HG03521 (cell line): Measurements from ENCODE around the gene COL26A1.
"Not testable (repeated sequence)": the region's sequence is repeated elsewhere in the genome, so short reads cannot be mapped to it uniquely, and the experiment has no call there.

Experiments used
- ATAC-seq: cut with Tn5 transposase; IDR thresholded peaks from one replicate; pipeline ENCODE4 v1.9.1; 2021; ENCODE audit warnings: mild to moderate bottlenecking, moderate library complexity; ENCODE audit not compliant: unreplicated experiment

COL26A1 gene

DNA sequence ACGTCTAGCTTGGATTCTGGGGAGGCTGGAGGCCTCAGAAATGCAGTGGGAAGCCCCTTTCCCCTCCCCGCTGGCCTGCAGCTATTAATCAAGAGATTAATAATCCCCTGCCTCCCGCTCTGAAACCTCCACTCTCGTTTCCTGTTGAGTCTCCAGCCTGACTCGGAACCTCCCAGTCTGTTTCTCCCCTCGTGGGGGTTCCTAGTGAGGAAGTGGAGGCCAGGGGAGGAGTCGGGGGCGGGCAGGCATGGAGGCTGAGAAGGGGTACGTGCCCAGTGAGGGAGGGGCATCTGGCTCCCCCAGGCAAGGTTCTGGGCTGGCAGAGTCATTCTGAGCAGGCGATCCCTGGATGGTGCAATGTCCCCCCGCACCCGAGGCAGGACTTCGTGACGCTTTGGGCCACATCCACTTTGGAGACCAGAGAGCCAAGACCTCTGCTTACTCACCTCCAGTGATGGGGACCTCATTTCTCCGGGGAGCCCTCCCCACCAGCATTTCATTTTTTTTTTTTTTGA lies 73.6 kb downstream of the COL26A1 start:
- no peak for ATAC-seq

DNA sequence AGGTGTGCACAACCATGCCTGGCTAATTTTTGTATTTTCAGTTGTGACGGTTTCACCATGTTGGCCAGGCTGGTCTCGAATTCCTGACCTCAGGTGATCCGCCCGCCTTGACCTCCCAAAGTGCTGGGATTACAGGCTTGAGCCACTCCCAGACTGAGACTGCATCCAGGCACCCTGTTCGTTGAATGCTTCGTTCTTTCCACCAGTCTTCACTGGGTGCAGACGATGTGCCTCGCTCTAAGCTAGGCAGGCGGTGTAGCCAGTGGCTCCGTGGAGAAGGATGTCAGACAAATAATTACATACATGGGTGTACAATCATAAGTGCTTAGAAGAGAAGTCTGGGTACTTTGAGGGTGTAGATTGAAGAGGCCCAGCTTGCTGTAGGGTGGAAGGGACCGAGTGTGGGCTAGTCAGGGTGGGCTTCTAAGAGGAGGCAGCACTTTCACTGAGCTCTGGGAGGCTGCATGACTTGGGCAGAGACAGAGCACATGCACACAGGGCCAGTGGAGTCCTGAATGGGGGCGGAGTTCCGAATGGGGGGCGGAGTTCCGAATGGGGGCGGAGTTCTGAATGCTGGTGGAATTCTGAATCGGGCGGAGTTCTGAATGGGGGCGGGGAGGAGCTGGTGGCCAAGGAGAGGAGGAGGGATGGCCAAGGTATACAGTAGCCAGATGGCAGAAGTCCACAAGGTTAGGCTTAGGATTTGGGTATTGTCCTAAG lies 74.3 kb downstream of the COL26A1 start:
- no peak for ATAC-seq

DNA sequence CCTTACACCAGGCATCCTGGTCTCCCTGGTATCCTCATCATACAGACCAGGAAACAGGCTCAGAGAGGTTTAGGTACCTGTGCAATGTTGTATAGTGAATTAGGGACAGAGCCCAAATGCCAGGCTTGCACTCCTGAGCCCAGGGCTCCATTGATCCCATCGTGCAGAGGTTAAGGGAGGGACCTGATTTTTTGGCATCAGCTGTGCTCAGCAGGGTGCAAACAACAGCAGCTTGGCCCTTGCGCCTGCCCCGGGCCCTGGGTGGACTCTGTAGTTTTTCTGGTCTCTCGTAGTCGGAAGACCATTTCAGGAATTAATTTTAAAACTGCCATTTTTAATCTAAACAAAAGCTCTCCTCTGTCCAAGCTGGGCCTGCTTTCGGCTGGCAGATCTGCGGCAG lies 79.2 kb downstream of the COL26A1 start:
- ATAC-seq, result no peak

DNA sequence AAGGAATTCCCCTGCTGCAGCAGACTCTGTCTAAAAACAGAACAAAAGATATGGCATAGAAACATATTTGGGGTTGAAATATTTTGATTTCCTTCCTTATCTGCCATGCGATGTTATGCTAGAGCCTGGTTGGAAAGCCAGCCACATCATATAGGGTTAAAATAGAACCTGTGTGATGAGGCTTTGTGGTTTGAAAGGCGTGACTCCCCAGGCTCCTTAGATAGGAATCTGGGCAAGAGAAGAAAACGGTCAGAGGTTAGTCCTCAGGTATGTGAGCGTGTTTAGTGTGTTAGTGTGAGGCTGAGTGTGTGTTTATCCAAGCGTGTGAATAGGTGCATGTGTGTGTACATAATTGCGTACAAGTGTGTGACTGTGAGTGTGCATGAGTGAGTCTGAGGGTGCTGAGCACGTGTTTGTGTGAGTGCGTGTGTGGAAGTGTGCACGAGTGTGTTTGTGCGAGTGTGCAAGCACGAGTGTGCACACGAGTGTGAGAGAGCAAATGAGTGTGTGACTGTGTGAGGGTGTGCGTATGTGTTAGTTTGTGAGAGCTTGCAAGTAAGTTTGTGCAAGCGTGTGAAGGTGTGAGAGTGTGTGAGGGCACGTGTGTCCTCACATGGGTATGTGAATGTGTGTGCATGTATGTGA lies 79.9 kb downstream of the COL26A1 start:
- ATAC-seq, result no peak

DNA sequence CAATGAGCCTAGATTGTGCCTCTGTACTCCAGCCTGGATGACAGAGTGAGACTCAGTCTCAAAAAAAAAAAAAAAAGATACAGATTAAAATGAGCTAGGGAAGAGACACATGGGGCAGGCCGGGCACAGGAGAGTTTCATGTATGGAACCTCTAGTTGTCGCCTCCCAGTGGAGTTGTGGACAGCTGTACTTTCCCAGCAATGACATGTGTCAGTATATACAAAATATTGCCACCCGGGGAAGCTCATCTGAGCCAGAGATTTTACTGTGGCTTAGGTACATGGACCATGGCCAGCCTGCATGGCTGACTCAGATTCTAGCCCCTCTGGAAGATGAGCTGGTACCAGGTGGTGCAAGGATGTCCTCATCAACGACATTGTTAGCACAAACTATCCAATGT lies 87.4 kb downstream of the COL26A1 start:
- no peak for ATAC-seq

DNA sequence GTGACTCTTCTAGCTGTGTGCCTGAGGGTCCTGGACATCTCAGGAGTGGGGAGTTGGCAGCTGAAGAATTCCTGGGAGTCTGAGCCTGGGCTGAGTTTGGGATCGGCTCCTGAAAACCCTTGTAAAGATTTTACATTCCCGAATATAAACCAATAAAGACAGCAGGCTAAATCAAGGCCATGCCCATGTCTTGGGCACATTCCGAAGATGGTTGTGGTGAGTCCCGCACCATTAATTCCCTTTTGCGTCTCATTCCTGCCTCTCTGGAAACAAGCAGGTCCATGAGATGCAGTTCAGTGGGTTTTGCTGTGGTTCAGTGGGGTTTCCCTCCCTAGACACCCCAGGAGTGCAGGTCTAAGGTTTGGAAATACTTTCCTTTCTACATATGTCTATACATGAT lies 90.9 kb downstream of the COL26A1 start:
- ATAC-seq, result no peak

DNA sequence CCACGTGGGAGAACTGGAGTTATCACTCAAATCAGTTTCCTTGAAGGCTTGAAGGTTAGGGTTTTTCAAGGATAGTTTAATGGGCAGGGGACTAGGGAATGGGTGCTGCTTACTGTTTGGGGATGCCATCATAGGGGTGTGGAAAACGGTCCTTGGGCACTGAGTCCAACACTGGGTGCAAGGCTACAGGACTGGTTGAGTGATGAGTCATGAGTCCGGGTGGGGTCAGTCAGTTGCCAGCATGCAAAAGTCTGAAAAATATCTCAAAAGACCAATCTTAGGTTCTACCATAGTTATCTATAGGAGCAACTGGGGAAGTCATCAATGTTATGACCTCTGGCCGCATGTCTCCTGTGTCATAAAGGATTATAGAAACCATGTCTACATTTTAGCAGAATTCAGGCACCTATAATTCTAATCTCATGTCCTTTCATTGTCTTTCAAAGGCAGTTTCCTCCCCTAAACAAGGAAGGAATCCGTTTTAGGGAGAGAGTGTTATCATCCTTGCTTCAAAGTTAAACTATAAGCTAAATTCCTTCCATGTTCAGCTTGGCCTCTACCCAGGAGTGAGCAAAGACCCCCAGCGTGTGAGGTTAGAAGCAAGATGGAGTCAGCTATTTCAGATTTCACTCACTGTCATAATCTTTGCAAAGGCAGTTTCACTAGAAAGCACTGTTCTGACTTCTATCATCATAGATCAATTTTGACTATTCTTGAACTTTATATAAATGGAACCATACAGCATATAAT lies 94.5 kb downstream of the COL26A1 start:
- no peak for ATAC-seq

DNA sequence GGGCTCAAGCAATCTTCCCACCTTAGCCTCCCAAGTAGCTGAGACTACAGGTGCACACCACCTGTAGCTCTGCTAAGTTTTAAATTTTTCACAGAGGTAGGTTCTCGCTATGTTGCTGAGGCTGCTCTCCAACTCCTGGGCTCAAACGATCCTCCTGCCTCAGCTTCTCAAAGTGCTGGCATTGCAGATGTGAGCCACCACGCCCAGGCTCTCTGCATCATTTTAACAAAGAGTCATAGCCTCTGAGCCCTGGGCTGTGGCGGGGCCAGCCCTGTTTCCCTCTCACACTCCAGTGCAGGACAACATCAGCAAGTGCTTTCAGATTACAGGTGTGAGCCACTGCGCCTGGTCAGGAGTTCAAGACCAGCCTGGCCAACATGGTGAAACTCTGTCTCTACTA lies 102.5 kb downstream of the COL26A1 start:
- ATAC-seq, result no peak

DNA sequence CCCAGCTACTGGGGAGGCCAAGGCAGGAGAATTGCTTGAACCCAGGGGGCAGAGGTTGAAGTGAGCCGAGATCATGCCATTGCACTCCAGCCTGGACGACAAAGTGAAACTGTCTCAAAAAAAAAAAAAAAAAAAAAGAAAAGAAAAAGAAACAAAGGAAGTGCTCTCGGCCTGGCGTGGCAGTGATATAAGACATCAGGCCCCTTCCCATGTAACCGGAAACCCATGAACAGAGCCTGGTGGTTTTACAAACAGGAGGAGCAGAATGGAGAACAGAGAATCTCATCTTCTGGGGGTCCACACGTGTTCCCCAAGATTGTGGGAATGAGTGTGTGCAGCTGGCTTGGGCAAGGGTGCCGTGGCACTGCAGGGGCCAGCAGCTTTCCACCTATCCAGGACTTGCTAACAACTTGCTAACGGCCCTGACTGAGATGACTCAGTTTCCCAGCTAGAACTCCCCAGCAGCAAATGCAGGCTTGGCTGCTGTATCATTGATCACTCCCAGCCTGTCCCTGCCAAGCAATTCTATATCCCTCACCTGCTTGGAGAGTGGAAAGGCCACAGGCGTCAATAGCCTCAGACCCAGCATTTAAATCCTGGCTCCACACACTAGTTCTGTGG lies 103.0 kb downstream of the COL26A1 start:
- ATAC-seq, result no peak

DNA sequence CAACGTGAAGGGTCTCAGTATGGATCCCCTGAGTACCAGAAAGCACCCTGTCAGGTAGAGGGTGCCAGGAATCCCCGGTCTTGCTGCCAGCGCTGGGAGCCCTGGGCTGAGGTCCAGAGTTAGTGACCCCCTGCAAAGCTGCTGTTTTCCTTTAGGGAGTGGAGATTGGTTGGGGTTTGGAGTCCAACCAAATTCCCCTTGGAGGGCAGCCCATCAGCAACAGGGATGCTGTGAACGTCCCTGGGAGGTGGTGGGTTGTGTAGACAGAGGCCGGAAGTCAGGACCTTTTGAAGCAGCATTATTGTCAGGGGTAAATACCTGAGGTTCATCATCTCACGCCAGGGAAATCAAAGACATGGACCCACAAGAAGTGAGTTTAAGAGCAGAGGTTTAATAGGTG lies 104.2 kb downstream of the COL26A1 start:
- no peak for ATAC-seq

DNA sequence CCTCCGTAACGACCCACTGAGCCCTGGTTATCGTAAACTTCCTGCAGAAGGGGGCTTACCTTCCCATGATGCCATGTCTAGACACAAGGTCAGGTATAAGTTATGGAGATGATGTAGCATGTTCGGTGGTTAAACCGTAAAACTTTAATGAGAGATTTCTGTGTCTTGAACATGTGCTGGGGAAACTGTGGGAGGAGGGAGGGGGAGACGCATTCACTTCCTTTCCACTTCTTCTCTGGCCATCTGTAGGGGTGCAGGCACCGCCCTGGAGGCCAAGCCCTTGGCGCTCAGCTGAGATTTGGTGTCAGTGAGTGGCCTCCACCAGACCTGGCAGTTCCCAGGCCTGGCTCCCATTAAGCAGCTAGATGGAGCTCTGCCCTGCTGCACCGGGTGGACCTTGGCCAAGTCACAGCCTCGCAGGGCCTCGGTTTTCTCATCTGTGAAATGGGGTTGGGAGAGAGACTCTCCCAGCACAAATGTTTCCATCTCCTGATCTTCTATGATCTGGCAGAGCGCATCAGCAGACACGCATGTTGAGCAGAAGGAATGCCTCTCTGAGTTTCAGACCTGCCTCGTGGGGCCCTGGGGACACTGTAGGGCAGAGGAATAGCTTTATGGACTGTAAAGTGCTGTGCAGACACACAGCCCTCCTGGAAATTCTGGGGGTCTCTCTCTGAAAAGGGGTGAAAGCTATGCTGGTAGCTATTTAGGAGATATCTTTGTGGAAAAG lies 106.0 kb downstream of the COL26A1 start:
- ATAC-seq, result no peak

DNA sequence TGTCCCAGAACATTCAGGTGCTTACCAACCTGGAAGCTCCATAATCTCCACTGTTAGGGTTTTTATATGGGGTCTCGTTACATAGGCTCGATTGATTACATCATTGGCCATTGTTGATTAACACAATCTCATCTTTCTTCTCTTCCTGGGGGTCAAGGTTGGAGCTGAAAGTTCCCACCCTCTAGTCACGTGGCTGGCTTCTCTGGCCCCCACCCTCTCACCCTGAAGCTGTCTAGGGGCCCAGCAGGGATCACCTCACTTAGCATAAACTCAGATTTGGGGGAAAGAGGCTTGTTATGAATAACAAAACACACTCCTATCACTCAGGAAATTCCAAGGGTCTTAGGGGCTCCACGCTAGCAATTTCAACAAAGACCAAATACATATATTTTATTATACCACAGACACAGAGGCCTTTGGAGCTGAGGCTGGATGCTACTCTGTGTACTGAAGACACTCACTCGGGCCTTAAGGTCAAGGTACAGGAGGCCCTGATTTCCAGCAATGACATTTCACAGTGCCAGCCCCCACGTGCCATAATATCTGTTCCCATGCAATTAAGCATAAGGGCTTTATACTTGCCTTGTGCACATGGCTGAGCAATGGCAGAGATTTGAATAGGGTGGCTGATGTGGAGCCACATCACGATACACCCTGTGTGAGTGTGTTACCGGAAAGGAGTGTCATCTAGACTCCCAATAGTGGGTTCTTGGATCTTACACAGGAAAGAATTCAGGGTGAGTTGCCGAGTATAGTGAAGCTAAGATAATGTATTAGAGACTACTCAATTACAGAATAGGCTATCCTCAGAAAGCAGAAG lies 108.2 kb downstream of the COL26A1 start:
- no peak for ATAC-seq

DNA sequence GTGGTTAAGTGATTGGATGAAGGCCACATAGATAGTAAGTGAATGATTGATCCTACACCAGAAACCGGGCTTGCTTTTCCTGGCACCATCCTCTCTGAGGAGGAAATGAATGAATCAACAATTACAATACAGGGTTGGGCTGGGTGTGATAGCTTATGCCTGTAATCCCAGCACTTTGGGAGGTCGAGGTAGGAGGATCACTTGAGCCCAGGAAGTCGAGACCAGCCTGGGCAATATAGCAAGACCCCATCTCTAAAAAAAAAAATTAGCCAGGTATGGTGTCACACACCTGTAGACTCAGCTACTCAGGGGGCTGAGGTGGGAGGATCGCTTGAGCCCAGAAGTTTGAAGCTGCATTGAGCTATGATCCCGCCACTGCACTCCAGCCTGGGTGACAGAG lies 111.5 kb downstream of the COL26A1 start:
- ATAC-seq, result no peak

DNA sequence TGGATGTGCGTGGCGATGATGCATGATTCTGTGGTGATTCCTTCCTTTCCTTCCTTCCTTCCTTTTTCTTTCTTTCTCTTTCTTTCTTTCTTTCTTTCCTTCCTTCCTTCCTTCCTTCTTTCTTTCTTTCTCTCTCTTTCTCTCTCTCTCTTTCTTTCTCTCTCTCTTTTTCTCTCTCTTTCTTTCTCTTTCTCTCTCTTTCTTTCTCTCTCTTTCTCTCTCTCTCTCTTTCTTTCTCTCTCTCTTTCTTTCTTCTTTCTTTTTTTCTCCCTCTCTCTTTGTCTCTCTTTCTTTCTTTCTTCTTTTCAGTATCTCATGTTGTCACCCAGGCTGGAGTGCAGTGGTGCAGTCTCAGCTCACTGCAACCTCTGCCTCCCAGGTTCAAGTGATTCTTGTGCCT lies 113.0 kb downstream of the COL26A1 start:
- ATAC-seq, result not testable (repeated sequence)

DNA sequence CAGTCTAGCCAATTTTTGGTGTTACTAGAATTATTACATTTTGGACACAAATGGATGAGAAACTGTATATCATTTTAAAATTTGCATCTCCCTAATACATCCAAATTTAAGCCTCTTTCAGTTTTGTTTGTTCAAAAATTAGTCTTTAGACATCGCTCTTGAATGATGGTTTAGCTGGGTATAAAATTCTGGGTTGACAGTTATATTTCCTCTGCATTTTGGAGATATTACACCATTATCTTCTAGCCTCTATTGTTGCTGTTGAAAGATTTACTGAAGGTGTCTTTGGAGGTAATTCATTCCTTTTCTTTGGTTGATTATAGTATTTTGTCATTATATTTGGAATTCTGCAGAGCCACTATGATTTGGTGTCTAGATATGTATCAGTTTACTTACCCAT lies 116.5 kb downstream of the COL26A1 start:
- ATAC-seq, result no peak

DNA sequence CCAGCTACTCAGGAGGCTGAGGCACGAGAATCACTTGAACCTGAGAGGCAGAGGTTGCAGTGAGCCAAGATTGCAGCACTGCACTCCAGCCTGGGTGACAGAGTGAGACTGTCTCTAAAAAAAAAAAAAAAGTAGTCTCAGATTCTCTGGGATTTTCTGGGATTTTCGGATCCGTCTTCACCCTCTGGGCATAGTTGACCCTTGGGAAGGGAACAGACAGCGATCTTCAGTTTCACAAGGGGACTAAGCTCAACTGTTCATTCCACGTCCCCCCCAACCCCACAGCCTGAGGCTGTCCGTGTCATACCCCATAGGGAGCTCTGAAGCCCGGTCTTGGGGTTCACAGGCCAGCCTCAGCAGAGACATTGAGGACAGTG lies 123.4 kb downstream of the COL26A1 start:
- ATAC-seq, result not testable (repeated sequence)

DNA sequence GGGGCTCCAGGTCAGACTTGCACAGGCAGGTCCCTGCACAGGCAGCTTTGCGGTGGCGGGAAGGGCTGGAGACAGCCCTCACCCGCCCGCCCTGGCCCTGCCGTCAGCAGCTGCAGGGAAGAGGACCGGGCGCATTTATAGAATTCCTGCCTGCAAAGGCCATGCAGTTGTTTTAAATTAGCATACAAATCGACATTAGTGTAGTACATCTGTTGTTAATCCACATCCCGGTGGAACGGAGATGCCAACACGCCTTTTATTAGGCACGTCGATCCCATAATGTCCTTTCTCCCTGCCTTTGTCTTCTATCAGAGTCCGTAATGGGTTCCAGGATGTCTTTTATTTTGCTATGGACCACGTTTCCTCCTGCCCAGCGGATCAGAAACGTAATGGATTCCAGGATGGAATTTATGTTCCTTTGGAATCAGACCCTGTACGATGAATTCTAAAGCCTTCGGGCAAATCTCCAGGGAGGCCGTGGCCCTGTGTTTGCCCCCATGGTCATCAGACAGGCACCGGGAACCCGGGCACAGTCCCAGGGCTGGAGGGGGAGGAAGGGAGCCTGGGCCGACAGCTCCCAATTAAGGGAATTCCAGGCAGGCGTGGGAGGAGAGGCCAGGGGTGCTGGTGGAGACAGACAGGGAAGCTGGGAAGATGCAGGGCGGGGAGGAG lies 123.9 kb downstream of the COL26A1 start:
- ATAC-seq, result no peak

DNA sequence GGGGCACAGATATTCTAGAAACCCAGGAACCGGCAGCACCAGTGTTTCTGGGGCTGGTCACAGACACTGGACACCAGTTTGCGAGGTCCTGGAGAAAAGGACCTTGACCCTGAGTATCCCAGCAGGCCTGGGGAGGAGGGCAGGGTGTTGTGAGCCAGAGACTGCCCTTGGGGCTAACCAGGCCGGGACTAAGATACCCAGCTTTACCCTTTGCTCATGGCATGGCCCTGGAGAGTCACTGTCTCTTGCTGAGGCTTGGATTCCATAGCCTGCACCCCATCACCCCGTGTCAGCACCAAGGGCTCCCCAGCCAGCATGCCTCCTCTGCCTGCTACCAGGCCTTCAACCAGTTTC lies 124.4 kb downstream of the COL26A1 start:
- no peak for ATAC-seq

DNA sequence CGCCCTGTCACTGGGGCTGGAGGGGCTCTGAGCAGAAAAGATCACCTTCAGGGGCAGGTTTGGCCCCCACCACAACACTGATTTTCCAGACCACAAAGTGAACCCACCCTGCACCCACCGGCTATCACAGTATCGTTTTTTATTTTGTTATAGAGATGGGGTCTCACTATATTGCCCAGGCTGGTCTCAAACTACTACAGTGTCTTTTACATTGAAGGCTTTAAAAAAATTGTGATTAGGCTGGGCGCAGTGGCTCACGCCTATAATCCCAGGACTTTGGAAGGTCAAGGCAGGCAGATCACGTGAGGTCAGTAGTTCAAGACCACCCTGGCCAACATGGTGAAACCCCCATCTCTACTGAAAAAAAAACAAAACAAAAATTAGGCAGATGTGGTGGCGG lies 125.1 kb downstream of the COL26A1 start:
- no peak for ATAC-seq
